ENCODE data around the gene SURF2.

DNA sequence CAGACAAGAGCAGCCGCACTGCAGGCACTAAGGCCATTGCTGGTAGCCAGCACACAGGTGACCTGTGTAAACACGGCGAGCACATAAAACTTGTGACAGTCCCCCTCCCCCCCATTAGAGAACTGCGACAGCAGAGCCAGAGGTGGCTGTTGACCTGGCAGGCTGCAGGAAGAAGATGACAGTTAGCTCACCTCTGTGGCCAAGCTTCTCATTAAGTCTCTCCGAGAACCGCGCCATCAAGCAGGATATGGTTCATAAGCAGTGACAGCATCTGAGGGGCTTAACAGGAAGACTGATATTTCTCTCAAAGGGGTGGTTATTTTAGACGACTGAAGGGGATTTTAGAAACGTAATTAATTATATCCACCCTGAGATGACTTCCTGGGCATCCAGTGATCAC is 14.3 kb downstream of the SURF2 start:
- TF ChIP-seq, protein P1, sequence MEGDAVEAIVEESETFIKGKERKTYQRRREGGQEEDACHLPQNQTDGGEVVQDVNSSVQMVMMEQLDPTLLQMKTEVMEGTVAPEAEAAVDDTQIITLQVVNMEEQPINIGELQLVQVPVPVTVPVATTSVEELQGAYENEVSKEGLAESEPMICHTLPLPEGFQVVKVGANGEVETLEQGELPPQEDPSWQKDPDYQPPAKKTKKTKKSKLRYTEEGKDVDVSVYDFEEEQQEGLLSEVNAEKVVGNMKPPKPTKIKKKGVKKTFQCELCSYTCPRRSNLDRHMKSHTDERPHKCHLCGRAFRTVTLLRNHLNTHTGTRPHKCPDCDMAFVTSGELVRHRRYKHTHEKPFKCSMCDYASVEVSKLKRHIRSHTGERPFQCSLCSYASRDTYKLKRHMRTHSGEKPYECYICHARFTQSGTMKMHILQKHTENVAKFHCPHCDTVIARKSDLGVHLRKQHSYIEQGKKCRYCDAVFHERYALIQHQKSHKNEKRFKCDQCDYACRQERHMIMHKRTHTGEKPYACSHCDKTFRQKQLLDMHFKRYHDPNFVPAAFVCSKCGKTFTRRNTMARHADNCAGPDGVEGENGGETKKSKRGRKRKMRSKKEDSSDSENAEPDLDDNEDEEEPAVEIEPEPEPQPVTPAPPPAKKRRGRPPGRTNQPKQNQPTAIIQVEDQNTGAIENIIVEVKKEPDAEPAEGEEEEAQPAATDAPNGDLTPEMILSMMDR (conservative IDR thresholded peaks at IDR 0.05; ENCODE audit: low read depth, low read length) = no peak
- no peak for TF ChIP-seq EZH2 (IDR thresholded peaks at IDR 0.05; ENCODE audit: borderline replicate concordance, low read depth, low read length, poor library complexity, severe bottlenecking)
